ENCODE measurements around the gene CNTNAP5. TPM values are rescaled to one million over a fixed set of nuclear protein-coding genes. Genes with fewer than 3 reads are reported as not detected.

CNTNAP5 gene
- total and polyA plus RNA-seq, 2 of the 8 experiments (the other 6 are each of a cell fraction or from before 2014, with no cell fraction given), result 0.11 to 0.76 TPM

GRCh38 chr2:124122340-124122739 lies 97.3 kb downstream of the CNTNAP5 start:
- H2BK5ac ChIP-seq (ENCODE audit: low read depth, low read length), result no peak overlapping the region
- H2AK5ac ChIP-seq (ENCODE audit: low read depth, low read length), result no peak overlapping the region
- no peaks in the 10 kb centered on the region for H3K79me1 ChIP-seq (ENCODE audit: low read depth, low read length)
- H3K9ac ChIP-seq (replicated peaks in 1 of 4; ENCODE audit: extremely low read depth in 1 of 4, low read depth in 3 of 4, low read length in 3 of 4), result no peak overlapping the region
- H3K79me2 ChIP-seq (ENCODE audit: control insufficient read depth in 1 of 2, insufficient read depth in 2 of 2, low read length in 2 of 2), result no peaks in the 10 kb centered on the region
- H3K36me3 ChIP-seq (ENCODE audit: control insufficient read depth in 2 of 4, insufficient read depth in 4 of 4, low read length in 3 of 4), result no peaks in the 10 kb centered on the region; a peak in 1 of 8 replicates
- no peak overlapping the region for H3K4me3 ChIP-seq (ENCODE audit: extremely low read depth in 1 of 4, insufficient read depth in 2 of 4, low read depth in 3 of 4, low read length in 4 of 4)
- H4K91ac ChIP-seq (replicated peaks; ENCODE audit: insufficient read length, low read length), result no peak overlapping the region
- H4K20me1 ChIP-seq (replicated peaks in 1 of 2; ENCODE audit: control insufficient read depth in 1 of 2, insufficient read depth in 2 of 2, low read length in 2 of 2), result no peaks in the 10 kb centered on the region
- no peak overlapping the region for H3K18ac ChIP-seq (ENCODE audit: extremely low read depth, low read length)
- H3K14ac ChIP-seq (ENCODE audit: insufficient read length), result no peak overlapping the region
- H3K9me3 ChIP-seq (ENCODE audit: insufficient read depth in 2 of 2, low read depth in 1 of 2, low read length in 1 of 2), result peaks cover 10 to 11% of the 10 kb centered on the region in 2 experiments; a peak in 3 of 4 replicates
- no peak overlapping the region for H3K4me2 ChIP-seq (ENCODE audit: insufficient read depth in 1 of 2, low read depth in 2 of 2, low read length in 2 of 2)
- 100% methylated on average over 1 of the region's 1 CpG; no CpG with 5 or more reads in 1 of the 2 experiments for WGBS, 2 experiments (ENCODE audit: extremely low coverage in 1 of 2, insufficient coverage in 1 of 2, insufficient read length in 1 of 2, insufficient replicate concordance in 2 of 2, low coverage in 1 of 2, low lambda C conversion rate in 2 of 2, missing lambda C conversion rate in 1 of 2)
- H3K4me1 ChIP-seq (replicated peaks in 1 of 4; ENCODE audit: control insufficient read depth in 3 of 4, insufficient read depth in 4 of 4, low read length in 3 of 4), result no peaks in the 10 kb centered on the region
- H4K8ac ChIP-seq (ENCODE audit: extremely low read depth, insufficient read depth, low read length), result no peak overlapping the region
- ChIA-PET POLR2A (ENCODE audit: partially characterized antibody) (no interaction called here), CTCF (ENCODE audit: partially characterized antibody) (no interaction called here)
- no peaks in the 10 kb centered on the region for H3K27me3 ChIP-seq (replicated peaks in 1 of 4; ENCODE audit: control insufficient read depth in 3 of 4, extremely low read depth in 1 of 4, insufficient read depth in 3 of 4, low read length in 3 of 4)
- H3K4ac ChIP-seq (replicated peaks; ENCODE audit: insufficient read length, low read depth, low read length), result no peak overlapping the region
- no peak for FAIRE-seq
- H2AFZ ChIP-seq (ENCODE audit: low read length), result no peak overlapping the region
- no peaks in the 10 kb centered on the region for H3K23me2 ChIP-seq (ENCODE audit: low read depth, low read length)
- no peak overlapping the region for H4K5ac ChIP-seq (ENCODE audit: insufficient read length, low read depth, low read length)
- H3K27ac ChIP-seq (ENCODE audit: low read depth, low read length), result no peak overlapping the region
- H3K56ac ChIP-seq (replicated peaks; ENCODE audit: insufficient read length, low read depth, low read length), result no peak overlapping the region
- no peak overlapping the region for H3K23ac ChIP-seq (ENCODE audit: insufficient read length)
- H2BK15ac ChIP-seq (ENCODE audit: low read length), result no peak overlapping the region
- H2BK12ac ChIP-seq (ENCODE audit: low read depth, low read length), result no peak overlapping the region
- no peak overlapping the region for H2BK20ac ChIP-seq (ENCODE audit: low read length)
- DNase-seq (ENCODE audit: low read depth in 1 of 2, low spot score in 2 of 2), result no peak
- no peak overlapping the region for H2BK120ac ChIP-seq (replicated peaks; ENCODE audit: low read depth, low read length)
- TF ChIP-seq EGR1 (IDR thresholded peaks at IDR 0.05; ENCODE audit: borderline replicate concordance, low read depth, low read length) (no peak), TAF7 (optimal IDR thresholded peaks at IDR 0.05; ENCODE audit: borderline replicate concordance, low read depth, low read length) (no peak), BRCA1 (IDR thresholded peaks at IDR 0.05; ENCODE audit: low read depth, low read length) (no peak), CEBPB (IDR thresholded peaks at IDR 0.05; ENCODE audit: low read depth, low read length) (no peak), YY1 (IDR thresholded peaks at IDR 0.05; ENCODE audit: low read depth, low read length) (no peak), ZNF274 (IDR thresholded peaks at IDR 0.05; ENCODE audit: borderline replicate concordance, extremely low read depth, low read length) (no peak), KDM1A (IDR thresholded peaks at IDR 0.05; ENCODE audit: borderline replicate concordance, low read length) (no peak), RBBP5 (IDR thresholded peaks at IDR 0.05; ENCODE audit: borderline replicate concordance, low read depth, low read length) (no peak), E2F6 (IDR thresholded peaks at IDR 0.05) (no peak)

All from H1 (cell line).